B cell (primary cell): Measurements from ENCODE around the gene ACSL4.

Experiments
- CTCF ChIP-seq: fragments of 200-600 bp; IDR thresholded peaks from one replicate; pipeline ENCODE4 v1.8.0; 2022; ENCODE audit warnings: antibody characterized with exemption, mild to moderate bottlenecking
- EZH2 ChIP-seq: IDR thresholded peaks from 2 replicates; pipeline ENCODE4 v1.6.1; 2012; ENCODE audit warnings: borderline replicate concordance, low read depth, mild to moderate bottlenecking, moderate library complexity, low read length; ENCODE audit not compliant: insufficient read depth, poor library complexity, severe bottlenecking

- TF ChIP-seq CTCF (no peak), EZH2 (no peak)
These were observed 103.7 kb downstream of the ACSL4 start for GRCh38 chrX:109629310-109629709.
